ENCODE measurements around the gene YBX3. TPM values are rescaled to one million over a fixed set of nuclear protein-coding genes. Genes with fewer than 3 reads are reported as not detected.

Gene YBX3
- total RNA-seq, 1 experiment from 2014 or later: 218 TPM

DNA sequence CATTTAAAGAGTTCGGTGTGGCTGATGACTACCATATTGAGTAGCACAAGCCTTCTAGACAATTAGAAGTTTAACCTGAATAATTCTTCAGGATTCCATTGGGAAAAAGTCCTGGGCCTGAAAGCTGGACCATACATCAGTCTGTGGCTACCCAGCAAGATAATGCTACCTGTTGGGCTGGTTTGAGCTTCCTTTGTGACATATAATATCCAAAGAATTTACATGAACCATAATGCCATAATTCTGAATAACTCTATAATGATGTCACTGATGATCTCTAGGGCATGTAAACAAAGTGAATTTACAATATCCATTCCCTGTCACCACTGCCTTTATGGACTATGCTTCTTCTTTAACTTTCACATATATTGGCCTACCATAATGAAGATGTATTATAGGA lies 3.8 kb upstream of the YBX3 start:
- in situ Hi-C loops (cut with HindIII; ENCODE audit: low sequenced_read_pairs): no loop called here
- DNase-seq (ENCODE audit: low spot score): no peak

DNA sequence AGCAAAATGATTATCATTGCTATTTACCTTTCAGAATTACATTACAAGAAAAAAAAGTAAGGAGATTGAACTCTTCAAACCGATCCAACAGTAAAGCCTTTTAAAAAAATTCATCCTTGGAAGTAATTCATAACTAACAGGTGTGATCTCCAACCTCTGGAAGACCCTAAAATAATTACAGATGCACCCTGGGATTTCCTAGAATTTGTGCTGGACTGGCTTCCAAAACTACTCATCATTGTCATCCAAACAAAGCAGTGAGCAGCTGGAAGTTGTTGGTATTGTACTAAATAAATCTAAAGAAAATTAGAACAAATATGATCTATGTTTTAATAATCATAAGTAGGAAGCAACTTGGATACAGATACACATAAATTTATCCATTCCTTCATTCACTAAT lies 1.9 kb upstream of the YBX3 start:
- in situ Hi-C loops (cut with HindIII; ENCODE audit: low sequenced_read_pairs): no loop called here

DNA sequence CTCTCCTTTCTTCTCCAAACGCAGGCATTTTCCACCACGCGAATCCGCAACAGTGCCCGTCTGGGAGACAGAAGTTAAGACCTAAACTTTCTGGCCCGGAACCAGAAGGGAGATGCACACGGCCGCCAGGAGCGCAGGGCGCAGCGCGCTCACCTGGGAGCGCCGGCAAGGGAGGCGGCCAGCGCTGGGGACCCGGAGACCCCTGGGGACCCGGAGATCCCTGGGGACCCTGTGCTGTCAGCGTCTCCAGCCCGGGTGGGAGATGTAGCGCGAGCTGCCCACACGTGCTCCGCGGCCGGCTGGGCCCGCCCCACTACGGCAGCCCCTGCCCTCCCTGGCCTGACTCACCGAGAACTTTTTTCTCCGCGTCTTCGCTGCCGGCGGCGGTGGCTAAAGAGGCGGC lies 620 bp downstream of the YBX3 start:
- in situ Hi-C loops (cut with HindIII; ENCODE audit: low sequenced_read_pairs): no loop called here
- DNase-seq (ENCODE audit: low spot score): no peak

More for the DNA sequence above, 1.9 kb upstream of the YBX3 start:
- no peak for DNase-seq (ENCODE audit: low spot score)

DNA sequence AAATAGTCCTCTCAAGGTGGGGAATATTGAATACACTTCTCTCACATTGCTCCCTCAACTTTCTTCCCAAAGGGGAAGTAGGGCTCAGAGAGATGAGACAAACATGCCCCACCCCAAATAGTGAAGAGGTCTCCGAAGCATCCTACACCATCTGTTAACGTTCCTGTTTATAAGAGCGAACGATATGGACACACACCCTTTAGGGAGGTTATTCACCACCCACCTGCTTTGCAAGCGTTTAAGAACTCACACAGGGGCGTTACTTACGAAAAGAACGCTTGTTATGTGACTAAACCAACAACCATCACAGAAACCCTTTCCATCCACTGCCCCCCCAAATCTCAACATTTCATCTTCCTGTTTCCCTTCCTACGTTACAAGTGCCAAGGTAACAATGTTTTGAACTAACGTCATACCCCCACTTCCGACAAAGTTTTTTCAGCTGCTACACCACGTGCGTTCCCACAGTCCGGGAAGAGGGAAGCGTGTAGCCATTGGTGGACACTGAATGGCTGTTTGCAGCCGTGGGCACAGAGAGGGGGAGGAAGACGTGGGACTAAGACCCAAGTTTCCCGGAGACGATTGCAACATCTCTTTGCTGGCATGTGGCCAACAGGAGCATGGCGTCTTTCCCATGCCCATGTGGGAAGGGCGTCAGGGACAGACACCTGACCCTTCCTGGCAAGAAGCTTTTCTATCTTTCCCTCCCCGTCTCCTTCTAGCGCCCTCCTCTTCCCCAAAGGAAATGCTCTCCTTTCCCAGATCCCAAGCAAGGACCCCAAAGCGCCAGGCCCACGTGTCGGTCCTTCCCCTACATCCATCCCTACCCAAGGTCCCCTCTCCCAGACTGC lies 1.2 kb downstream of the YBX3 start:
- in situ Hi-C loops (cut with HindIII; ENCODE audit: low sequenced_read_pairs): no loop called here
- peak; percentile 33 for DNase-seq (ENCODE audit: low spot score)

DNA sequence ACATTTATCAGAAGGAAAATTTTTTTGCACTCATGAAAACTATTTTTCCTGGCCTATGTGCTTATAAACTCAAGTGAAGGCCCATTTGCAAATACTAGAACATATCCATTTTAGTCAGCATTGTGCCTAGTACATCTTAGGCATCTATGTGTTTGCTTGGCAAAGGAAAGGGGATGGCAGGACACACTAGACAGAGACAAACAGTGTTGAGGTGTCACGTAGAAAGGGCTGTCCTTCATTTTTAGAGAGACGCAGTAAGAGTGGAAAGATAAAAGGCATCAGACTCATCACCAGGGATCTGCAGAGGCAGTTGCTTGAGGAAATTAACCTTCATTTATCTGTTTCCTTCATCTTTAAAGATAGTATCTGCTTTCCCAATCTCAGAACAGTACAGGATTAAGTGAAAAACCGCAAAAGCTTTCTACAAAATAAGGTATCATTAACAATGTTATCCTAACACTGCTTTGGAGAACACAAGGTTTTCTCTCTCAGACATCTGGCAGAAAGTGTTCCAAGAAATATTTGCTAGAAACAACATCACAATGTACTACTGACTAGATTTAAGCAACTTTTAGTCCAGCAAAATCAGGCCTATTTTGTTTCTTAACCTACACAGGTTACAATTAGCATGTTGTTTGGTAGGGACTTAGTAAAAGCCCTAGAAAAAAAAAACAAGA lies 2.0 kb downstream of the YBX3 start:
- in situ Hi-C loops (cut with HindIII; ENCODE audit: low sequenced_read_pairs): no loop called here
- no peak for DNase-seq (ENCODE audit: low spot score)

DNA sequence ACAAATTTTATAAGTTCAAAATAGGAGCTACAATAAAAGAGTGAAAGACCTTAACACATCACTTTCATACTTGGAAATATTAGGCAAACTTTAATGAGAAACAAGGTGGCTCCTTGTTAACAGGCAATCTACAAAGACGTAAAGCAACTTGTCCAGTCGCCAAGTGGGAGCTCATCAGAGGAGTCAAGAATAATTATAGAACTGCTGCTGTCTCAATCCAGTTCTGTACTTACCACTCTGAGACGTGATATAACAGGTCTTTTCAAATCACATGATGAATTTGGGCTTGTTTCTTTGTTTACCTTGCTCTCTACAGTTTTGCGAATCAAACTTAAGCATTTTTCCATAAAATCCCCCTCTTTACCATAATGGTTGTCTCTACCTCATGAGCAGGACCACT lies 3.6 kb downstream of the YBX3 start:
- in situ Hi-C loops (cut with HindIII; ENCODE audit: low sequenced_read_pairs): no loop called here
- no peak for DNase-seq (ENCODE audit: low spot score)

DNA sequence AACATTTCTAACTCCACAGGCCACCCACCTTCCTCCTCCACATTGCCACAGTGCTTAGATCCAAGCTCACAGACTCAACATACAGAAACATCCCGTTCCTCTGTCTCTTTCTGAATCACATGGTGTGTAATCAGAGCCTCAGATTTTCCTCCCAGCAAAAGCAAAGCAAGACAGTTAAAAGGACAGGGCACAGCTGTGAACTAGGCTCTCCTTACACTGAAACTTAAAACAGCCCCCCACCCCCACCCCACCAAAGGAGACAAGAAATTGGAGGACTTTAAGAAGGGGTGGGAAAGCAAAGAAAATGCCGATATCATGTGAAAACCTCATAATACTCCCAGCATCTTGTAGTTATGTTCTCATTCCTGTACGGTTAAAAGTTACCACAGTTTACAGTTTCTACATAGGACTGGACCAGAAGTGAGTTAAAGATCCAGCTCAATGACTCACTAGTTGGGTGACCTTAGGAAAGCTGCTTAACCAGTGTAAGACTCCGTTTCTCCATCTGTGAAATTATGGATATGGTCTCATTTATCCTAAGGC lies 4.8 kb downstream of the YBX3 start:
- in situ Hi-C loops (cut with HindIII; ENCODE audit: low sequenced_read_pairs): no loop called here

DNA sequence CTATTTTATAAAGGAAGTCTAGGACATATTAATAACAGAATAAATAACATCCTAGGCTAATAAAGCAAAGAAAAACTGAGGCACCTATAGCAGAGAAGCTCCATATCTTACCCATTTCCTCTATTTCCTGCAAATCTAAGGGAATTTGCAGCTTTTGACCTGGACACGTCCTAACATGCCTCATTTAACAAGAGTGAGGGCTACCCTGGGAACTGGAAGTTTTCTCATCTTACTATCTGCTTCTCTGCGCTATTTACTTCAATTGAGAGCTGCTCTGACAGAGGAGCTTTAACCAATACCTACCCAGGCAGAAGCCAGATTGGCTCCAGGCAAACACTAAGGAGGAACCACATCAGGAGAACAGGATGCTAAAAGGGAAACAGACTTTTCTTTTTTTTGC lies 5.7 kb downstream of the YBX3 start:
- in situ Hi-C loops (cut with HindIII; ENCODE audit: low sequenced_read_pairs): no loop called here

More for the DNA sequence above, 4.8 kb downstream of the YBX3 start:
- no peak for DNase-seq (ENCODE audit: low spot score)

DNA sequence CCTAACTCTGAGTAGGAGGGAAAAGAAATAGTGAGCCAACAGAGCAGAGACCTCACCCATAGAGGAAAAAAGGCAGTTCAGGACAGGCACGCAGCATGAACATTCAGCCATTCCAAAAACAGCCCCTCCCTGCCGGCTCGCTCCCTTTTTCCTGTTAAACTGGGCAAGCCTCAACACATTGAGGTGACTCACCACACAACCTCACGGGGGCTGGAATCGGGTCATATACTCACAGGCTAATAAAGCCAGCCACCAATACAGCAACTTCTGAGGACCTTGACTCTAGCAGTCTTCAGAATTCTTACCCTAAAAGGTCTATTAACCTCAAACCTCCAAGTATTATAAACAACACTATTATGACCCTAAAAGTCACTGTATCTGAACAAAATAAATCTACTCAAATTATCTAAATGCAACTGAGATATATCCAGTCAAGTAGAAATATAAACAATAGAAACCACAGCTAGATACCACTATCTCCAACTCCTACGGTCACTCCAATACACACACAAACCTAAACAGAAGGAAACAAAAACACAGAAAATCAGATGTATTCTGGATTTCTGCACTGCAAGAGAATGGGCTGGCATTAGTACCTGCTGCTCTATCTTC lies 6.3 kb downstream of the YBX3 start:
- in situ Hi-C loops (cut with HindIII; ENCODE audit: low sequenced_read_pairs): no loop called here
- DNase-seq (ENCODE audit: low spot score): no peak

More for the DNA sequence above, 5.7 kb downstream of the YBX3 start:
- no peak for DNase-seq (ENCODE audit: low spot score)

DNA sequence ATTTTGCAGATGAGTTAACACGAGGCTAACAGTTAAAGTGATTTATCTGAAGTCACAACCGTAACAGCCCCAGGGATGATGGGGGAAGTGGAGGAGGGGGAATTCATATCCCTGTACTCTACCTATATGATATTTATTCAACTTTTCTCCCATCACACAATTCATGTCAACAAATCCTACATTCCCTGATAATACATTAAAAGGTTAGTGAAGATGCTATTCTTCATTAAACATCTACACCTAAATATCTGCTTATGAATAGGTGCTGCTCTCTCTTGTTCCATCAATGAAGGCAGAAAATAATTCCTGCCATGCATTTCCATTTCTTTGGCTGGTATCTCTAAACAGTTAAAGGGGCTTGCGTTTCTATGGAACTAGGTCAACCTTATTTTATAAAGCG lies 6.8 kb downstream of the YBX3 start:
- DNase-seq (ENCODE audit: low spot score): no peak
- in situ Hi-C loops (cut with HindIII; ENCODE audit: low sequenced_read_pairs): no loop called here

DNA sequence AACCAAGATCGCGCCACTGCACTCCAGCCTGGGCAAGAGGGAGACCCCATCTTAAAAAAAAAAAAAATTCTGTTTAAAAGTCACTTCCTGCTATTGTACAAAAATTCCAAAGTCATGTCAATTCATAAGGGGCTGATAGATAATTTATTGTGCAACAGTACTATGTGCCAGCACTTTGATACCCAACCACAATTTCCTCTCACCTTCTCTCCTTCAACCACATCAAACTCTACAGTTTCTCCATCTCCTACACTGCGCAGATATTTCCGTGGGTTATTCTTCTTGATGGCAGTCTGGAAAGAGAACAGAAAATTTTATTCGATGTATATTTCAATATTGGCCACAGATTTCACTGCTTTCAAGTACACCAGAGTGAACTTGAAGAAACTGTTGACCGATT lies 7.6 kb downstream of the YBX3 start:
- DNase-seq (ENCODE audit: low spot score): no peak
- in situ Hi-C loops (cut with HindIII; ENCODE audit: low sequenced_read_pairs): no loop called here

DNA sequence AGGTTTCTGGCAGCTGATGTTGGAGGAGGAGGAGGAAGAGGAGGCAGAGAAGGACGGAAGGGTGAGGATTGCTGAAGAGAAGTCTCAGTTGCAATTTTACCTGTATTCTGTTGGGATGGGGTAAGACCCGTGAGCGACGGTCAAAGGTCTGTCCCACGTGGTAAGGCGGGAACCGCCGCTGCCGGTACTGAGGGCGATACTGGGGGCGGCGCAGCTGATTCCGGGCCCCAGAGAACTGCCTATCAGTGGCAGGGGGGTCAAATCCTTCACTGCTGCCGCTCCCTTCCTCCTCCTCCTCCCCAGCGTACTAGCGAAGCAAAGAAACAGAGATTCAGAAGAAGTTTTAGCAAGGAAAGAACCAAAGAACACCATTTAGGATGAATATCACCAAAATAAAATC lies 13.3 kb downstream of the YBX3 start:
- DNase-seq (ENCODE audit: low spot score): no peak
- in situ Hi-C loops (cut with HindIII; ENCODE audit: low sequenced_read_pairs): no loop called here

DNA sequence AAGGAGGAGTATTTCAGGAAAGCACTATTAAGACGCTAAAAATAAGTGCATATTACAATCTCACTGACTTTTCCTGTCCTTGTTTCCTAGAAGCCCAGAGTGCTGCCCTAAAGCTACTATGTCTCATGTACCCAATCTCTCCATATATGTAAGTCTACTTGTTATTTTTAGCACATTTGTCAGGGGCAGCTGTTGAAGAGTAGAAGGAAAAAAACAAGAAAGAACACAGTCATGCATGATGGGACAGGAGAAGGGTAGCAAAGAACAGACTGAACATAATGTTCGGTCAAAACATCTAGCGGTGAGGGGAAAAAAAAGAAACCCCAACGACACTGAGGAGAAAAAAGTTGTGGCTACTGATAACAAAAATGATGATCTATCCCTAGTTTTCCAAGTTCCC lies 14.3 kb downstream of the YBX3 start:
- no peak for DNase-seq (ENCODE audit: low spot score)
- in situ Hi-C loops (cut with HindIII; ENCODE audit: low sequenced_read_pairs): no loop called here

DNA sequence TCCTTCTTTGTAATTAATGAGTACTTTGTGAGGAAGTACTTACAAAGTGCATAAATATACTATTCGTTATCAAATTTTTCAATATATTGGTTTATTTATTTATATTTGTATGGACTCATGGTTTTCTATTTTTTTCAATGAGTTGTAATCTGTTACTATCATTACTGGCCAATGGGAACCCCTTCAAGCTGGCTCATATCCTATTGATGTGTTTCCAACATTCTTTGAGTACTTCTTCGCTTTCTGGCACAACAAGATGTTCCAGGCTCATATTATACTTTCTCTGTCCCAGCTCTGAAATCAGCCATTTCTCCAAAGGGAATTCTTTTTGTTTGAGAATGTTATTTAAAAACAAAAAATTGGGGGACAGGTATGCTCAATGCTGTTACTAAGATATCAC lies 17.5 kb downstream of the YBX3 start:
- in situ Hi-C loops (cut with HindIII; ENCODE audit: low sequenced_read_pairs): no loop called here

DNA sequence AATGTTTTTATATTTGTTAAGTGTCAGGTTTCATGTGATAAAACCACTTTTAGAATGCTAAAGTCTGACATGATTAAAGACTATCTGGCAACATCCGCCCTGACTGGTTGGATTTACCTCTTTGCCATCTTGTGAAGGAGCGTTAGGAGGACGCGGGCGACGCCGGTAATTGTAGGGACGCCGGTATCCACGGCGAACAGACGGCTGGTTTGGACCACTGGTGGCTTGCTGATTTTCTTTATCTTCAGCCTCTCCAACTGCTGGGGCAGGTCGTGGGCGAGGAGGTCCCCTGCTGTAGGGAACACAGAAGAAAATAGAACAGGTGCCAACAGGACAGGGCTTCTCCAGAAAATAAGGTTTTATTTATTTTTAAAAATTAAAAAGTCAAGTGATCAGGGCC lies 21.3 kb downstream of the YBX3 start:
- in situ Hi-C loops (cut with HindIII; ENCODE audit: low sequenced_read_pairs): no loop called here
- DNase-seq (ENCODE audit: low spot score): no peak

More for the DNA sequence above, 17.5 kb downstream of the YBX3 start:
- DNase-seq (ENCODE audit: low spot score): no peak

DNA sequence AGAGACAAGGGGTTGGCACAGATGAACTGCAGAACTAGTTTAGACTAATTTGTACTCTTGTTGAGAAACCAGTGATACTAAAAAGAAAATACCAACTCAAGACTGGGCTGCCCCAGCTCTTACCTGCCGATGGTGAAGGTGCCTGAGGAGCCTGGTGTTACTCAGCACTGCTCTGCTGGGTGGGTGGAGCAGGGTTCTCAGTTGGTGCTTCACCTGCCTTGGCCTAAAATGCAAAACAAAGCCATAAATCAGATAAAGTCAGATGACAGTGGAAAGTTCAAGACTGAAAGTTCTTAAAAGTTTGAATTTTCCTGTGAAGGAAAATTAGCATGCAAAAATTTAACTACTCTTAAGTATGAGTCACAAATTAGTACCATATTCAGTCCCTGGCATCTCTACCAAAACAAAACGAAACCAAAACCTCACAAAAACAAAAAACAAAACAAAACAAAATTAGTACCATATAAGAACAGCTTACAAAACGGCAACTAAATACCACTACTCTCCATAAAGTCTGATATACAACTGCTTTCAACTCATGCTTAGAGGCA lies 21.9 kb downstream of the YBX3 start:
- no peak for DNase-seq (ENCODE audit: low spot score)
- in situ Hi-C loops (cut with HindIII; ENCODE audit: low sequenced_read_pairs): no loop called here

DNA sequence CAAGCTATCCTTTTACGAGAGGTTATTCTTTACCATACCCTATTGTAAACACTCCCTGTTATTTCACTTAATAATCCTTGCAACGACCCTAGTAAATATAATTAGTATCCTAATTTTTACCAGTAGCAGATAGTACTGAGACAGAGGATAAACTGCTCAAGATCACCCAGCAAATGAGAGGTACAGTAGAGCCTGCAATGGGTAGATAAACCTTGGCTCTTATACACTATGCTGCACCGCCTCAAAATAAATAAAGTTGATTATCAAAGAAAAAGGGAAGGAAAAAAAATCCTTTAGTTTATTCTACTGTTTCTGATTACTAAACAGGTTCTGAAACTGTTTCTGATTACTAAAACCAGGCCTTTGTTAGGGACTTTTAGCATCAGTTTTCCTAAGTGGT lies 22.5 kb downstream of the YBX3 start:
- no peak for DNase-seq (ENCODE audit: low spot score)
- in situ Hi-C loops (cut with HindIII; ENCODE audit: low sequenced_read_pairs): no loop called here

DNA sequence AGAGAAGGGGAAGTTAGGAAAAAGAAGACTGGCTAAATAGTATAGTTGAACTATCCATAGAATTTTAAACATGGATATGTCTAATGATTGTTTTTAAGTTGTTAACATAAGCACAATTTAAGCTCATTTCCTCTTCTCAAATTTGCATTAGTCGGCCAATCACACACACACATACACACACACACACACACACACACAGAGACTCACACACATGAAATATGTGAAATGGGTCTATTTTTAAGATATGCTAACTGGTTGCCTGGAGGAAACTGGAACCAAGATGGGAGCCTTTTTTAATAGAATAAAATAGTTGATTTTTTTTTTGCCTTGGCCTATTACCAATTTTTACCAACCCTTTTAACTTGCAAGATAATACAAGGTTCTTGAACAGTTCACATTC lies 25.3 kb downstream of the YBX3 start:
- in situ Hi-C loops (cut with HindIII; ENCODE audit: low sequenced_read_pairs): no loop called here
- DNase-seq (ENCODE audit: low spot score): no peak

DNA sequence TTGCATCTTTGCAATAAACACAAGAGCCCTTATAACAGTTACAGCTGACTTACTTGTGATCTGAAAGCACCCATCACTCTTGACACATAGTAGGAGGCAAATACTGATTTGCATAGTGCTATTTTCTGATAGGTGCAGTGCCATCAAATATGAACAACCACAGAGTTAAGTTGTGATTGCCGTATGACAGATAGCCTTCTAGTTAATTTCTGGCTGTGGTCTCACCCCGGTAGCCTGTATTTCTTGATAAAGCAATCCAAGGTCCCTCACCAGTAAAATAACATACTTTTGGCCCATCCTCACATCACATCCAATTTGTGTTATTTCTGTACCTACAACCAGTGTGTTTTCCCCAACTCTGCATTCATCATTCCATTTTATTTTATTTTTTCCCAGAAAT lies 26.0 kb downstream of the YBX3 start:
- no peak for DNase-seq (ENCODE audit: low spot score)
- in situ Hi-C loops (cut with HindIII; ENCODE audit: low sequenced_read_pairs): no loop called here

DNA sequence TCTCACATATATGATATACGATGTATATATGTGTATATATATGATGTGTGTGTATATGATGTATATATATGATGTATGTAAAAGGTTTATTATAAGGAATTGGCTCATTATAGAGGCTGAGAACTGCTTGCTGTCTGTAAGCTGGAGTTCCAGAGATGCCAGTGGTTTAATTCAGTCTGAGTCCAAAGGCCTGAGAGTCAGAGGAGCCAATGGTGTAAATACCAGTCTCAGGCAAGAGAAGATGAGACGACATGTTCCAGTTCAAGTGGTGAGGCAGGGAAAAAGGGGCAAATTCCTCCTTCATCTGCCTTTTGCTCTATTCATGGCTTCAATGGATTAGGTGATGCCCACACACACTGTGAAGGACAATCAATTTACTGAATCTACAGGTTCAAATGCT lies 32.2 kb downstream of the YBX3 start:
- DNase-seq (ENCODE audit: low spot score): no peak
- in situ Hi-C loops (cut with HindIII; ENCODE audit: low sequenced_read_pairs): no loop called here
